SK-N-SH treated with all-trans-retinoic acid at 6 μM for 48 hours (cell line): Measurements from ENCODE around the gene SBK2.

ENCODE experiments used
- ARNTL ChIP-seq: fragments of 450-650 bp; formaldehyde crosslinking; IDR thresholded peaks from 2 replicates; pipeline ENCODE4 v1.5.0; 2020; ENCODE audit warnings: low read depth, mild to moderate bottlenecking, moderate library complexity, borderline replicate concordance
- BACH2 ChIP-seq: fragments of 250-450 bp; sonication (Bioruptor Pico); IDR thresholded peaks from 2 replicates; pipeline ENCODE4 v1.9.0; 2021; ENCODE audit warnings: mild to moderate bottlenecking, borderline replicate concordance
- ESRRG ChIP-seq: fragments of 250-450 bp; sonication (Bioruptor Pico); IDR thresholded peaks from 2 replicates; pipeline ENCODE4 v1.6.1; 2021; ENCODE audit warnings: mild to moderate bottlenecking
- GLIS3 ChIP-seq: fragments of 250-450 bp; sonication (Bioruptor Pico); IDR thresholded peaks from 2 replicates; pipeline ENCODE4 v1.5.0; 2020; ENCODE audit warnings: mild to moderate bottlenecking, moderate library complexity
- OSR1 ChIP-seq: fragments of 250-450 bp; sonication (Bioruptor Pico); IDR thresholded peaks from 2 replicates; pipeline ENCODE4 v1.8.0; 2022; ENCODE audit warnings: moderate library complexity, mild to moderate bottlenecking, inconsistent platforms
- PPARA ChIP-seq: fragments of 250-450 bp; sonication (Bioruptor Pico); IDR thresholded peaks from 2 replicates; pipeline ENCODE4 v1.5.0; 2020; ENCODE audit warnings: mild to moderate bottlenecking, borderline replicate concordance
- RARB ChIP-seq: fragments of 250-450 bp; sonication (Bioruptor Pico); IDR thresholded peaks from 2 replicates; pipeline ENCODE4 v1.8.0; 2021; ENCODE audit warnings: mild to moderate bottlenecking, moderate library complexity
- ZFP3 ChIP-seq: fragments of 250-450 bp; sonication (Bioruptor Pico); IDR thresholded peaks from 2 replicates; pipeline ENCODE4 v1.5.0; 2020; ENCODE audit warnings: mild to moderate bottlenecking, moderate library complexity
- ZFP30 ChIP-seq: fragments of 450-650 bp; formaldehyde crosslinking; IDR thresholded peaks from 2 replicates; pipeline ENCODE4 v1.5.0; 2022; ENCODE audit warnings: mild to moderate bottlenecking, moderate library complexity
- ZNF70 ChIP-seq: fragments of 450-650 bp; formaldehyde crosslinking; IDR thresholded peaks from 2 replicates; pipeline ENCODE4 v1.5.0; 2020; ENCODE audit warnings: mild to moderate bottlenecking, moderate library complexity
- TF ChIP-seq, protein P1 (sequence below): fragments of 250-450 bp; sonication (Bioruptor Pico); IDR thresholded peaks from 2 replicates; pipeline ENCODE4 v1.8.0; 2020; ENCODE audit warnings: mild to moderate bottlenecking, moderate library complexity, borderline replicate concordance
- TF ChIP-seq, protein P2 (sequence below): fragments of 250-450 bp; sonication (Bioruptor Pico); IDR thresholded peaks from 2 replicates; pipeline ENCODE4 v1.5.0; 2020; ENCODE audit warnings: mild to moderate bottlenecking, moderate library complexity
- TF ChIP-seq, protein P3 (sequence below): fragments of 250-450 bp; sonication (Bioruptor Pico); IDR thresholded peaks from 2 replicates; pipeline ENCODE4 v1.5.1; 2020; ENCODE audit warnings: low read depth, mild to moderate bottlenecking, moderate library complexity

DNA sequence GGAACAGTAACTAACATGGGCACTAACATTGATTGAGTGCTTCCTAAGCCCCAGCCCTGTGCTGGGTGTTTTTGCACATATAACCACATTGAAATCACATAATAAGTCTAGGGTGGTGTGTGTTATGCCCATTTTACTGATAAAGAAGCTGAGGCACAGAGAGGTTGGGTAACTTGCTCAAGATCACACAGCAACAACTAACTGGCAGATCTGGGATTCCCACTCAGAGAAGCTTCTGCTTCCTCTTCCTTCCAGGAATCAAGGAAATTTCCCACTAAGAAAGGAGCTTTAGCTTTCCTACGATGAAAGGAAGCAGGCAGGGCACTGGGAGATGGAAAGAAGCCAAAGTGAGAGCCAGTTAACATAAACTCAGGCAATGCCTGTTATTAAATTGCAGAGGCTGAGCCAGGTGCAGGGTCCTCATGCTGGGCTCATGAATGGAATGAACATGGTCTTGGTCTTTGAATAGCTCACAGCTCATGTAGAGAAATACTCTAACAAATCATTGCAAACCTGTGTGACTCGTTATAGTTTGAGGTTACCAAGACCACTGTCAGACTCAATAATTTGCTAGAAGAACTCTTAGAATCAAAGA is 38.6 kb downstream of the SBK2 start:
- no peak for TF ChIP-seq OSR1 (CRISPR knock-in tag)
- no peak for TF ChIP-seq ESRRG
- TF ChIP-seq, protein P1, sequence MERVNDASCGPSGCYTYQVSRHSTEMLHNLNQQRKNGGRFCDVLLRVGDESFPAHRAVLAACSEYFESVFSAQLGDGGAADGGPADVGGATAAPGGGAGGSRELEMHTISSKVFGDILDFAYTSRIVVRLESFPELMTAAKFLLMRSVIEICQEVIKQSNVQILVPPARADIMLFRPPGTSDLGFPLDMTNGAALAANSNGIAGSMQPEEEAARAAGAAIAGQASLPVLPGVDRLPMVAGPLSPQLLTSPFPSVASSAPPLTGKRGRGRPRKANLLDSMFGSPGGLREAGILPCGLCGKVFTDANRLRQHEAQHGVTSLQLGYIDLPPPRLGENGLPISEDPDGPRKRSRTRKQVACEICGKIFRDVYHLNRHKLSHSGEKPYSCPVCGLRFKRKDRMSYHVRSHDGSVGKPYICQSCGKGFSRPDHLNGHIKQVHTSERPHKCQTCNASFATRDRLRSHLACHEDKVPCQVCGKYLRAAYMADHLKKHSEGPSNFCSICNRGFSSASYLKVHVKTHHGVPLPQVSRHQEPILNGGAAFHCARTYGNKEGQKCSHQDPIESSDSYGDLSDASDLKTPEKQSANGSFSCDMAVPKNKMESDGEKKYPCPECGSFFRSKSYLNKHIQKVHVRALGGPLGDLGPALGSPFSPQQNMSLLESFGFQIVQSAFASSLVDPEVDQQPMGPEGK (CRISPR knock-in tag) = no peak
- TF ChIP-seq ZNF70 (CRISPR knock-in tag) = no peak
- TF ChIP-seq ARNTL (CRISPR knock-in tag) = no peak
- TF ChIP-seq ZFP3 = no peak
- no peak for TF ChIP-seq RARB
- TF ChIP-seq GLIS3 (CRISPR knock-in tag) = no peak
- no peak for TF ChIP-seq PPARA (CRISPR knock-in tag)
- TF ChIP-seq, protein P2, sequence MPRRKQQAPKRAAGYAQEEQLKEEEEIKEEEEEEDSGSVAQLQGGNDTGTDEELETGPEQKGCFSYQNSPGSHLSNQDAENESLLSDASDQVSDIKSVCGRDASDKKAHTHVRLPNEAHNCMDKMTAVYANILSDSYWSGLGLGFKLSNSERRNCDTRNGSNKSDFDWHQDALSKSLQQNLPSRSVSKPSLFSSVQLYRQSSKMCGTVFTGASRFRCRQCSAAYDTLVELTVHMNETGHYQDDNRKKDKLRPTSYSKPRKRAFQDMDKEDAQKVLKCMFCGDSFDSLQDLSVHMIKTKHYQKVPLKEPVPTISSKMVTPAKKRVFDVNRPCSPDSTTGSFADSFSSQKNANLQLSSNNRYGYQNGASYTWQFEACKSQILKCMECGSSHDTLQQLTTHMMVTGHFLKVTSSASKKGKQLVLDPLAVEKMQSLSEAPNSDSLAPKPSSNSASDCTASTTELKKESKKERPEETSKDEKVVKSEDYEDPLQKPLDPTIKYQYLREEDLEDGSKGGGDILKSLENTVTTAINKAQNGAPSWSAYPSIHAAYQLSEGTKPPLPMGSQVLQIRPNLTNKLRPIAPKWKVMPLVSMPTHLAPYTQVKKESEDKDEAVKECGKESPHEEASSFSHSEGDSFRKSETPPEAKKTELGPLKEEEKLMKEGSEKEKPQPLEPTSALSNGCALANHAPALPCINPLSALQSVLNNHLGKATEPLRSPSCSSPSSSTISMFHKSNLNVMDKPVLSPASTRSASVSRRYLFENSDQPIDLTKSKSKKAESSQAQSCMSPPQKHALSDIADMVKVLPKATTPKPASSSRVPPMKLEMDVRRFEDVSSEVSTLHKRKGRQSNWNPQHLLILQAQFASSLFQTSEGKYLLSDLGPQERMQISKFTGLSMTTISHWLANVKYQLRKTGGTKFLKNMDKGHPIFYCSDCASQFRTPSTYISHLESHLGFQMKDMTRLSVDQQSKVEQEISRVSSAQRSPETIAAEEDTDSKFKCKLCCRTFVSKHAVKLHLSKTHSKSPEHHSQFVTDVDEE (CRISPR knock-in tag) = no peak
- TF ChIP-seq, protein P3, sequence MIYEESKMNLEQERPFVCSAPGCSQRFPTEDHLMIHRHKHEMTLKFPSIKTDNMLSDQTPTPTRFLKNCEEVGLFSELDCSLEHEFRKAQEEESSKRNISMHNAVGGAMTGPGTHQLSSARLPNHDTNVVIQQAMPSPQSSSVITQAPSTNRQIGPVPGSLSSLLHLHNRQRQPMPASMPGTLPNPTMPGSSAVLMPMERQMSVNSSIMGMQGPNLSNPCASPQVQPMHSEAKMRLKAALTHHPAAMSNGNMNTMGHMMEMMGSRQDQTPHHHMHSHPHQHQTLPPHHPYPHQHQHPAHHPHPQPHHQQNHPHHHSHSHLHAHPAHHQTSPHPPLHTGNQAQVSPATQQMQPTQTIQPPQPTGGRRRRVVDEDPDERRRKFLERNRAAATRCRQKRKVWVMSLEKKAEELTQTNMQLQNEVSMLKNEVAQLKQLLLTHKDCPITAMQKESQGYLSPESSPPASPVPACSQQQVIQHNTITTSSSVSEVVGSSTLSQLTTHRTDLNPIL (CRISPR knock-in tag) = no peak
- no peak for TF ChIP-seq BACH2 (CRISPR knock-in tag)
- TF ChIP-seq ZFP30 (CRISPR knock-in tag) = no peak
